ENCODE data around the gene NCKAP5.

Gene NCKAP5

DNA sequence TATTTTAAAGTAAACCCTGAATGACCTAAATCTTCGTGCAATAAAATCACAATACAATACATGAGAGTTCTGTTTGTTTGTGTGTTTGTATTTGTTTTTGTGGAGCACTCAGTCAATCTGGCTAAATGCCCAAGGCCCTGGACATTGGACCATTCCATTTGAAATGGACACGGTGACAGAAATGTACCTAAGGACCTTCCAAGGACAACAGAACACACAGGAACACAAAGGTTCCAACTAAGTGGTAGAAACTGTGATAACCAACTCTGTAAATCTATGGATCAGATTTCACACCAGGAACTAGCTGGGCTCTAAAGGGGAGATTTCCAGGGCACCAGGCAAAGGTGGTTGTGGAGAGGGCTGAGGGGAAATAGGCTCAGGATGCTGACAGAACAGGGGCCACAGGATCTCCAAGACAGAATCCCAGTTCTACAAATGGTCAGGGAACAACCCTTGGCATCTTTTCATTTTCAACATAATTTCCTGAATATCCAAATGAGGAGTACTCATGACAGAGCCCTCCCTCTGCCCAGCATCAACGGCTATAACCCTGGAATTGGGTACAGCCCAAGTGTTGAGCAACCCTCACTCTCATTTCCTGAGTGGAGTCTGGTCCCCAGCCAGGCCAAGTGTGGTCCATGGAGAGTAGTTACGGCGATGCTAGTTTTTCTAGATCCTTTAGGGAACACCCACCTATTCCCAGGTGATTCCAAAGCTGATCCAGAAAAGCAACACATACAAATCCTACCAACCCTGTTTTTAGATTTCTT lies 78.4 kb downstream of the NCKAP5 start:
- H3K4me3 ChIP-seq (replicated peaks; ENCODE audit: low read depth, low read length), result no peak overlapping the region
- TF ChIP-seq, protein P1, sequence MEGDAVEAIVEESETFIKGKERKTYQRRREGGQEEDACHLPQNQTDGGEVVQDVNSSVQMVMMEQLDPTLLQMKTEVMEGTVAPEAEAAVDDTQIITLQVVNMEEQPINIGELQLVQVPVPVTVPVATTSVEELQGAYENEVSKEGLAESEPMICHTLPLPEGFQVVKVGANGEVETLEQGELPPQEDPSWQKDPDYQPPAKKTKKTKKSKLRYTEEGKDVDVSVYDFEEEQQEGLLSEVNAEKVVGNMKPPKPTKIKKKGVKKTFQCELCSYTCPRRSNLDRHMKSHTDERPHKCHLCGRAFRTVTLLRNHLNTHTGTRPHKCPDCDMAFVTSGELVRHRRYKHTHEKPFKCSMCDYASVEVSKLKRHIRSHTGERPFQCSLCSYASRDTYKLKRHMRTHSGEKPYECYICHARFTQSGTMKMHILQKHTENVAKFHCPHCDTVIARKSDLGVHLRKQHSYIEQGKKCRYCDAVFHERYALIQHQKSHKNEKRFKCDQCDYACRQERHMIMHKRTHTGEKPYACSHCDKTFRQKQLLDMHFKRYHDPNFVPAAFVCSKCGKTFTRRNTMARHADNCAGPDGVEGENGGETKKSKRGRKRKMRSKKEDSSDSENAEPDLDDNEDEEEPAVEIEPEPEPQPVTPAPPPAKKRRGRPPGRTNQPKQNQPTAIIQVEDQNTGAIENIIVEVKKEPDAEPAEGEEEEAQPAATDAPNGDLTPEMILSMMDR (IDR thresholded peaks at IDR 0.05; ENCODE audit: insufficient read depth, low read length, poor library complexity, severe bottlenecking), result no peak
- H3K27me3 ChIP-seq (replicated peaks; ENCODE audit: control insufficient read depth, insufficient read depth, low read length), result no peaks in the 10 kb centered on the region; the same call in none of the 2 replicates
- DNase-seq (ENCODE audit: extremely low read depth, insufficient read length), result no peak
- no peaks in the 10 kb centered on the region for H3K36me3 ChIP-seq (ENCODE audit: control insufficient read depth, insufficient read depth, low read length)

DNA sequence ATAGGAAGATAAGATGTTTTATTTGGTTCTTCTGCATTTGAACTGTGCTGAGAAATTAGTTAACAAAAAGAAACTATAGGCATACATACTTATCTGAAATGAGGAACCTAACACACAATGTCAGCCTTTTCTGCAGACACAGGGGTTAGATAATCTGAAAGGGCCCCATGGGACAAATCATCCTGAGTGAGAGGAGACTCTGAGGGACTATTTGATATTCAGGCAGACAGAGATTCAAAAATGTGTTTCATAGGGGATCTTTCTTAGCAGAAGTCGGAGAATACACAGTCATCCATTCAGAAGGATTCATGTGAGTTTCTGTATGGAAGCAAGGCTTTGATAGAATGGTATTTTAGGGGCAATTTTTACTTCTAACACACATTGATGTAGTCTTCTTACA lies 79.1 kb downstream of the NCKAP5 start:
- DNase-seq (ENCODE audit: extremely low read depth, insufficient read length), result no peak
- Histone ChIP-seq H3K27me3 (replicated peaks; ENCODE audit: control insufficient read depth, insufficient read depth, low read length) (no peaks in the 10 kb centered on the region; the same call in none of the 2 replicates), H3K4me3 (replicated peaks; ENCODE audit: low read depth, low read length) (no peak overlapping the region), H3K36me3 (ENCODE audit: control insufficient read depth, insufficient read depth, low read length) (no peaks in the 10 kb centered on the region)
- TF ChIP-seq, protein P1 (IDR thresholded peaks at IDR 0.05; ENCODE audit: insufficient read depth, low read length, poor library complexity, severe bottlenecking), result no peak

DNA sequence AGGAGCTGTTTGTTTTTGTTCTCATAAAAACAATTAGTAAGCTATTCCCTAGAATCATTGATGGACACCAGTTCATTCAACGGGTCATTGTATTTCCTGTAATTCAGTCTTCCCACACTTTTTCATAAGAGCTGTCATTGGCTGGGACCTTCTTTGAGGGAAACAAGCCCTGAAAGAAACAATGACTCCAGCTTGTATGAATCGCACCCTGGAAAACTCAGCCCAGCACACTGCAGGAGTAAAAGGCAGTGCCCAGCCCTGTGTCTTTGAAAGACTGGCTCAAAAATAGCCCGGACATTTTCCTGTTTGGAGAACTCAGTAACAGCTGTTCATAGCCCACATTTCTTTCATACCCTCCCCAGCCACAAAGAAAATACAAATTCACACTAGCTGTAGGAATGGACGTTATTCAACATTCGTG lies 81.5 kb downstream of the NCKAP5 start:
- H3K27me3 ChIP-seq (replicated peaks; ENCODE audit: control insufficient read depth, insufficient read depth, low read length), result no peaks in the 10 kb centered on the region; the same call in none of the 2 replicates
- H3K36me3 ChIP-seq (ENCODE audit: control insufficient read depth, insufficient read depth, low read length), result no peaks in the 10 kb centered on the region
- no peak overlapping the region for H3K4me3 ChIP-seq (replicated peaks; ENCODE audit: low read depth, low read length)
- DNase-seq (ENCODE audit: extremely low read depth, insufficient read length), result no peak
- TF ChIP-seq, protein P1 (IDR thresholded peaks at IDR 0.05; ENCODE audit: insufficient read depth, low read length, poor library complexity, severe bottlenecking), result no peak

DNA sequence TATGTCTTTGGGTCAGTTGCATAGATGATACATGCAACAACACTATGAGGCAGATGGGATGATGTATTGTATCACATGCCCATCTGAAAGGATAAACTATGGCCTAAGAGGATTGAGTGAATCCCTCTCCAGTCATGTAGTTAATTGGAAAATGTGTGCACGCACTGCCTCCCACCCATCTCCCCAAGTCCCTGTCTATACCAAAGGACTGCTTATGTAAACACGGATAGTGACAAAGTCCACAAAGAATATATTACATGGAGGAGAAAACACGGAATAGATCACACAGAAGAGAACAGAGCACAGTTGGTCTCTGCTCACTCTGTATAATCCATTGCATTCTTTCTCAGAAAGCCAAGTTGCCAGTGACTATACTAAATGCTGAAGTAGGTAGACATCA lies 82.4 kb downstream of the NCKAP5 start:
- no peaks in the 10 kb centered on the region for H3K36me3 ChIP-seq (ENCODE audit: control insufficient read depth, insufficient read depth, low read length)
- TF ChIP-seq, protein P1 (IDR thresholded peaks at IDR 0.05; ENCODE audit: insufficient read depth, low read length, poor library complexity, severe bottlenecking), result no peak
- H3K4me3 ChIP-seq (replicated peaks; ENCODE audit: low read depth, low read length), result no peak overlapping the region
- no peaks in the 10 kb centered on the region; the same call in none of the 2 replicates for H3K27me3 ChIP-seq (replicated peaks; ENCODE audit: control insufficient read depth, insufficient read depth, low read length)
- DNase-seq (ENCODE audit: extremely low read depth, insufficient read length), result no peak

DNA sequence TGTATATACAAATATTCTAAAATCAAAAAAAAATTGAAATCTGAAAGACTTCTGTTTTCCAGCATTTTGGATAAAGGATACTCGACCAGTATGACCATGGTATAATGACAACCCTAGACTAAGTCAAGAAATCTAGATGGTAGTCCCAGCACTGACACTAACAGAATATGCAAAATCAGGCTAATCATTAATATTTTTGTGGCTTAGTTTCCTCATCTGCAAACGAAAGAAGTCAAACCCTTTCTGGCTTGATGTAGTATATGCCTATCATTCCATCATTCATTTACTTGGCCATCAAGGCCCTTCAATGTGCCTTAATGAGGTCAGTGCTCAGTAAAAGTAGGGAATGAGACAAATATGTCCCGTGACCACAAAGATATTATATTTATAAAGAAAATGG lies 83.5 kb downstream of the NCKAP5 start:
- no peaks in the 10 kb centered on the region for H3K27me3 ChIP-seq (replicated peaks; ENCODE audit: control insufficient read depth, insufficient read depth, low read length)
- no peaks in the 10 kb centered on the region for H3K36me3 ChIP-seq (ENCODE audit: control insufficient read depth, insufficient read depth, low read length)
- TF ChIP-seq, protein P1 (IDR thresholded peaks at IDR 0.05; ENCODE audit: insufficient read depth, low read length, poor library complexity, severe bottlenecking), result no peak
- DNase-seq (ENCODE audit: extremely low read depth, insufficient read length), result no peak
- H3K4me3 ChIP-seq (replicated peaks; ENCODE audit: low read depth, low read length), result no peak overlapping the region

Data from GM06990 (cell line).